Measurements from ENCODE around the gene HIF3A.

Gene HIF3A

DNA sequence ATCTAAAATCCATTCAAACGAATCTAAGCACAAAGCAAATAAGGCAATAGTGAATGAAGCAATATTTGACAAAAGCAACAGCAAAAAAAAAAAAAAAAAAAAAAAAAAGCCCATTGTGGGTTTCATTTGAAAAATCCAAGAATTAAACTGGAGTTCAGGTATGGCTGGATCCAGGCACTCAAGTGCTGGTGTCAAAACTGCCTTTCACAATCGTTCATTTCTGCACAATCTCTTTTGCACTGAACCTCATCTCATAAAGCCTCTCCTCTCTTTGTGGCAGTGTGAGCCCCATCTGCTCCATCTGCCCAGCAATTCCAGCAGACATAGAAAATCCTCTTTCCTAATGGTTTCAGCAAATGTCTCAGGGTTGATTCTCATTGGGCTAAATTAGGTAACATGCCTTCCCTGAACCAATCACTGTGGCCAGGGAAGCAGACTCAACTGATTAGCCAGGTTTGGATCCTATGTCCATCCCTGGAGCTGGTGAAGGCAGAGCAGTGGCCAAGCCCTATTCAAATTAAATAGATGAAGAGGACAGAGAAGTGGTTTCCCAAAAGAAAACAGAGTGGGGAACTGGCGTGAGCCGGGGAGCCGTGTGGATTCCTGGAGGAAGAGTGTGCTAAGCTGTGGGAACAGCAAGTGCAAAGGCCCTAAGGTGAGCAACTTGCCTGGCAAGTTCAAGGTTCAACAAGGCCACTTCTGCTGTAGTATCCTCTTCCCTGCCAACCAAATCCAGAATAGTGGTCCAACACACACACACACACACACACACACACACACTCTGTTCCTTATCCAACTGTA, 1.2 kb upstream of the HIF3A start:
- no peaks in the 10 kb centered on the region for H3K27me3 ChIP-seq (ENCODE audit: insufficient read depth, low read length)
- TF ChIP-seq EZH2 (IDR thresholded peaks at IDR 0.05; ENCODE audit: borderline replicate concordance, low read length), result no peak
- TF ChIP-seq, protein P1, sequence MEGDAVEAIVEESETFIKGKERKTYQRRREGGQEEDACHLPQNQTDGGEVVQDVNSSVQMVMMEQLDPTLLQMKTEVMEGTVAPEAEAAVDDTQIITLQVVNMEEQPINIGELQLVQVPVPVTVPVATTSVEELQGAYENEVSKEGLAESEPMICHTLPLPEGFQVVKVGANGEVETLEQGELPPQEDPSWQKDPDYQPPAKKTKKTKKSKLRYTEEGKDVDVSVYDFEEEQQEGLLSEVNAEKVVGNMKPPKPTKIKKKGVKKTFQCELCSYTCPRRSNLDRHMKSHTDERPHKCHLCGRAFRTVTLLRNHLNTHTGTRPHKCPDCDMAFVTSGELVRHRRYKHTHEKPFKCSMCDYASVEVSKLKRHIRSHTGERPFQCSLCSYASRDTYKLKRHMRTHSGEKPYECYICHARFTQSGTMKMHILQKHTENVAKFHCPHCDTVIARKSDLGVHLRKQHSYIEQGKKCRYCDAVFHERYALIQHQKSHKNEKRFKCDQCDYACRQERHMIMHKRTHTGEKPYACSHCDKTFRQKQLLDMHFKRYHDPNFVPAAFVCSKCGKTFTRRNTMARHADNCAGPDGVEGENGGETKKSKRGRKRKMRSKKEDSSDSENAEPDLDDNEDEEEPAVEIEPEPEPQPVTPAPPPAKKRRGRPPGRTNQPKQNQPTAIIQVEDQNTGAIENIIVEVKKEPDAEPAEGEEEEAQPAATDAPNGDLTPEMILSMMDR (IDR thresholded peaks at IDR 0.05; ENCODE audit: low read length), result no peak

DNA sequence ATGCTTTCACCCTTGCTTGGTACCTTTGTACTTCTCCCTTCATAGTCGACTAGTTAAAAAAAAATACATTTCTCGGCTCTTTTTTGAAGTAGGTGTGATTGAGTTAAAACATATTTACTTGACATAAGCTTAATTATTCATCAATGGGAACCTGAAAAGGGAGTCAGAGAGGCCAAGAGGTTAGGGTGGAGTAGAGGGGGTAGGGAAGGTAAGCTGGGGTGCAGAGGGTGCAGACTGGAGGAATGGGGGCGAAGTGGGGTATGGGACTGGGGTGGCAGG, 701 bp upstream of the HIF3A start:
- H3K9ac ChIP-seq (ENCODE audit: low read length), result no peak overlapping the region
- no peaks in the 10 kb centered on the region for H3K36me3 ChIP-seq (ENCODE audit: insufficient read depth, low read length)
- H3K4me2 ChIP-seq (ENCODE audit: low read length), result no peak overlapping the region
- no peak for TF ChIP-seq EZH2 (IDR thresholded peaks at IDR 0.05; ENCODE audit: borderline replicate concordance, low read length)
- TF ChIP-seq, protein P1 (IDR thresholded peaks at IDR 0.05; ENCODE audit: low read length), result no peak
- H3K4me1 ChIP-seq (ENCODE audit: insufficient read depth, low read length, severe bottlenecking), result peaks cover 6% of the 10 kb centered on the region
- no peak overlapping the region for H3K27ac ChIP-seq (ENCODE audit: low read depth, low read length, poor library complexity, severe bottlenecking)
- no peaks in the 10 kb centered on the region for H3K79me2 ChIP-seq (ENCODE audit: insufficient read depth, low read length)
- H2AFZ ChIP-seq (ENCODE audit: low read length), result no peak overlapping the region
- H3K4me3 ChIP-seq (ENCODE audit: low read depth, low read length, poor library complexity, severe bottlenecking), result no peak overlapping the region
- H4K20me1 ChIP-seq (ENCODE audit: insufficient read depth, low read length), result no peaks in the 10 kb centered on the region
- H3F3A ChIP-seq (ENCODE audit: insufficient read depth, low read length), result no peaks in the 10 kb centered on the region
- H3K9me2 ChIP-seq (ENCODE audit: low read depth, low read length), result no peaks in the 10 kb centered on the region
- H3K27me3 ChIP-seq (ENCODE audit: insufficient read depth, low read length), result no peaks in the 10 kb centered on the region
- no peaks in the 10 kb centered on the region for H3K9me3 ChIP-seq (ENCODE audit: low read length)

More for the DNA sequence above, 1.2 kb upstream of the HIF3A start:
- no peaks in the 10 kb centered on the region for H3K9me3 ChIP-seq (ENCODE audit: low read length)
- H3K4me3 ChIP-seq (ENCODE audit: low read depth, low read length, poor library complexity, severe bottlenecking), result no peak overlapping the region
- no peaks in the 10 kb centered on the region for H4K20me1 ChIP-seq (ENCODE audit: insufficient read depth, low read length)
- no peak overlapping the region for H2AFZ ChIP-seq (ENCODE audit: low read length)
- no peak overlapping the region for H3K9ac ChIP-seq (ENCODE audit: low read length)
- H3K79me2 ChIP-seq (ENCODE audit: insufficient read depth, low read length), result no peaks in the 10 kb centered on the region
- H3K27ac ChIP-seq (ENCODE audit: low read depth, low read length, poor library complexity, severe bottlenecking), result no peak overlapping the region
- no peak overlapping the region for H3K4me2 ChIP-seq (ENCODE audit: low read length)
- peaks cover 6% of the 10 kb centered on the region for H3K4me1 ChIP-seq (ENCODE audit: insufficient read depth, low read length, severe bottlenecking)
- H3K36me3 ChIP-seq (ENCODE audit: insufficient read depth, low read length), result no peaks in the 10 kb centered on the region
- H3K9me2 ChIP-seq (ENCODE audit: low read depth, low read length), result no peaks in the 10 kb centered on the region
- no peaks in the 10 kb centered on the region for H3F3A ChIP-seq (ENCODE audit: insufficient read depth, low read length)

DNA sequence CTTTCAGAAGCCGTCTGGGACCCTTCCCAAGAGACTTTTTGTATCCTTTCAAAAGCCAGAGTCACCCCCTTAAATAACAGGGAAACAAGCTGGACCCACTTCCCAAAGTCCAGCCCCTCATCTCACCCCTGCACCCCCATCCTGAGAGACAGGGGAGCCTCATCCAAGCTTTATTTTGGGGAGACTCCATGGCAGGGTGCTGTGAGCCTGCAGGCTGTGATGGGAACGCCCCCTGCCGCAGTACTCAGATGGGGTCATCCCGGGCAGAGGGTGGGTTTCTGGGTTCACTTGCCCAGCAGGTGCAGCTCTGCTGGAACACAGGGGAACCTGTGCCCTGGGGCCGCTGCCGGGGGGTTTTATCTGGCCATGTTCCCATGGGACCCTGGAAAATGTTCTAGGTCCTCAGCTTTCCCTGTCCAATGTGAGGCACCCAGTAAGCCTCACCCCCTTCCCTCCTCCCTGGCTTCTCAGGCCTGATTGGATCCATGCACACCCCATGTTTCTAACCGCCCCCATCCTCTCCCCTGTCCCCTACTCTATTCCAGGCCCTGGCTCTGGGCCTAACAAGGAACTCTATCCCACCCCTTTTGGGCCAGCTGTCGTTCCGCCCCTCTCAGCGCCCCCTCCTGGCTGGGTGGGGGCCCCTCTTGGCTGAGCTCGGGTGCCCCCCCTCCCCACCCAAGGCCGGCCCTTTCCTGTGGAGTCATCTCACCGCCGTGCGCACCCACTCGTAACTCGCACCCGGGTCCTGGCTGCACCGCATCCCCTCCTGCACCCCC, 1.0 kb downstream of the HIF3A start:
- Histone ChIP-seq H2AFZ (ENCODE audit: low read length) (no peak overlapping the region), H3K4me3 (ENCODE audit: low read depth, low read length, poor library complexity, severe bottlenecking) (no peak overlapping the region), H3K79me2 (ENCODE audit: insufficient read depth, low read length) (no peaks in the 10 kb centered on the region), H3K36me3 (ENCODE audit: insufficient read depth, low read length) (no peaks in the 10 kb centered on the region), H3K27me3 (ENCODE audit: insufficient read depth, low read length) (no peaks in the 10 kb centered on the region), H3K27ac (ENCODE audit: low read depth, low read length, poor library complexity, severe bottlenecking) (no peak overlapping the region), H3K9me2 (ENCODE audit: low read depth, low read length) (no peaks in the 10 kb centered on the region), H3K9me3 (ENCODE audit: low read length) (no peaks in the 10 kb centered on the region), H3K4me2 (ENCODE audit: low read length) (no peak overlapping the region), H3K9ac (ENCODE audit: low read length) (no peak overlapping the region), H3F3A (ENCODE audit: insufficient read depth, low read length) (no peaks in the 10 kb centered on the region), H3K4me1 (ENCODE audit: insufficient read depth, low read length, severe bottlenecking) (peaks cover 6% of the 10 kb centered on the region), H4K20me1 (ENCODE audit: insufficient read depth, low read length) (no peaks in the 10 kb centered on the region)
- no peak for TF ChIP-seq EZH2 (IDR thresholded peaks at IDR 0.05; ENCODE audit: borderline replicate concordance, low read length)
- TF ChIP-seq, protein P1 (IDR thresholded peaks at IDR 0.05; ENCODE audit: low read length), result no peak
